BE2C (cell line): ENCODE data around the gene ARAP3.

Source experiments
- DNase-seq: peaks from one replicate; pipeline ENCODE4 v3.0.0-alpha.2; 2020
- H3K27me3 ChIP-seq: fragments of 250-450 bp; sonication (Bioruptor Pico); 2 replicates; pipeline ENCODE4 v1.5.1; 2020; ENCODE audit warnings: mild to moderate bottlenecking
- H3K36me3 ChIP-seq: fragments of 250-450 bp; sonication (Bioruptor Pico); 2 replicates; pipeline ENCODE4 v1.5.1; 2020; ENCODE audit warnings: mild to moderate bottlenecking
- H3K4me1 ChIP-seq: fragments of 250-450 bp; sonication (Bioruptor Pico); 2 replicates; pipeline ENCODE4 v1.5.1; 2020
- H3K4me3 ChIP-seq: 2 replicates; pipeline ENCODE4 v1.5.1; 2011; ENCODE audit warnings: low read depth, low read length
- H3K9me3 ChIP-seq: fragments of 250-450 bp; sonication (Bioruptor Pico); 2 replicates; pipeline ENCODE4 v1.5.1; 2020
- TF ChIP-seq, protein P1 (sequence below): IDR thresholded peaks from 2 replicates; pipeline ENCODE4 v1.5.1; 2012; ENCODE audit warnings: mild to moderate bottlenecking, low read depth, low read length

Gene ARAP3

DNA sequence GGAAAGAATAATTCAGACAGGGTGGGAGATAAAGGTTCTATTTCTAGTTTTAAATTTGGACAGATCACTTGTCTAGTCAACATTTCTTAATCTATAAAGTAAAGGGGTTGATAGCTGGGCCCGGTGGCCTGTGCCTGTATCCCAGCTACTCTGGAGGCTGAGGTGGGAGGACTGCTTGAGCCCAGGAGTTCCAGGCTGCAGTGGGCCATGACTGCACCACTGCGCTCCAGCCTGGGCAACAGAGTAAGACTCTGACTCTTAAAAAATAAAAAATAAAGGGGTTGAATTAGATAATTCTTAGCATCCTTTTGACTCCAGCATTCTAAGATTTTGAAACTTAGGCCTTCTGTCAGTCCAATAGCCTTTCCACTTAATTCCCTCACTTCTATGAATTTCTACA, 74.0 kb downstream of the ARAP3 start:
- H3K4me3 ChIP-seq = no peak overlapping the region
- no peaks in the 10 kb centered on the region for H3K9me3 ChIP-seq
- no peaks in the 10 kb centered on the region for H3K27me3 ChIP-seq
- DNase-seq = no peak
- peaks cover 5% of the 10 kb centered on the region for H3K36me3 ChIP-seq
- H3K4me1 ChIP-seq = peaks cover under 1% of the 10 kb centered on the region; the same call in 1 of the 2 replicates
- TF ChIP-seq, protein P1, sequence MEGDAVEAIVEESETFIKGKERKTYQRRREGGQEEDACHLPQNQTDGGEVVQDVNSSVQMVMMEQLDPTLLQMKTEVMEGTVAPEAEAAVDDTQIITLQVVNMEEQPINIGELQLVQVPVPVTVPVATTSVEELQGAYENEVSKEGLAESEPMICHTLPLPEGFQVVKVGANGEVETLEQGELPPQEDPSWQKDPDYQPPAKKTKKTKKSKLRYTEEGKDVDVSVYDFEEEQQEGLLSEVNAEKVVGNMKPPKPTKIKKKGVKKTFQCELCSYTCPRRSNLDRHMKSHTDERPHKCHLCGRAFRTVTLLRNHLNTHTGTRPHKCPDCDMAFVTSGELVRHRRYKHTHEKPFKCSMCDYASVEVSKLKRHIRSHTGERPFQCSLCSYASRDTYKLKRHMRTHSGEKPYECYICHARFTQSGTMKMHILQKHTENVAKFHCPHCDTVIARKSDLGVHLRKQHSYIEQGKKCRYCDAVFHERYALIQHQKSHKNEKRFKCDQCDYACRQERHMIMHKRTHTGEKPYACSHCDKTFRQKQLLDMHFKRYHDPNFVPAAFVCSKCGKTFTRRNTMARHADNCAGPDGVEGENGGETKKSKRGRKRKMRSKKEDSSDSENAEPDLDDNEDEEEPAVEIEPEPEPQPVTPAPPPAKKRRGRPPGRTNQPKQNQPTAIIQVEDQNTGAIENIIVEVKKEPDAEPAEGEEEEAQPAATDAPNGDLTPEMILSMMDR = no peak

DNA sequence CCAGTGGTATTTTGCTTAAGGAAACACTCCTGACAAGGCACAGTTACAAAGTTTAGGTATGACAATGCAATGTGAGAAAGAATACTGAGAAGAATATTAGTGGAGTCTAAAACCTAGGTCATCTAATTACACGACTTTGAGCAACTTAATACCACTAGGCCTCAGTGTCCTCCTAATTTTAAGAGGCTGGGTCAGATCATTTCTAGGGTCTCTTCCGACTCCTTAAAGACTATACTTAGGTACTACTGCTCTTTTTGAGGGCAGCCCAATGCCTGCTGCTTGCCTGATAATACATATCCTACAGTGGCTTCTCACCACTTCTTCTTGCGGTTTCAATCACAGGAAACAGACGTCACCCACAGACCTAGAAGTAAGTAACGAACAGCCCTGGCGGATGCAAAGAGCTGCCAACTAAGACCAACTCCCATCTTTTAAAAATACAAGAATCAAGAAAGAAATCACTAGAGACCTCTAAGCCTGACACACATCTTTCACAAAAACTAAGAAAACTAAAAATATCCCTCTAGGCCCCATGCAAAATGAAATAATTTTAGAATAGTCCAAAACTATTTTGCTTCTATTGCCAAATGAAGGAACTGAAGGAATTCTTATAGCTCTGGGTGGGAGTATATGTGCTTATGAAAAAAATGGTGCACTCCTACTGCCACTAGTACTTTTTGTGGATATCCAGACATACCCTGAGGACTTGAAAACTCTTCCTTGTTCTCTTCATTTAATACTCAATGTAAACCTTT, 76.3 kb downstream of the ARAP3 start:
- H3K9me3 ChIP-seq = no peaks in the 10 kb centered on the region
- H3K27me3 ChIP-seq = no peaks in the 10 kb centered on the region
- no peaks in the 10 kb centered on the region for H3K4me1 ChIP-seq
- TF ChIP-seq, protein P1 = no peak
- no peak for DNase-seq
- no peak overlapping the region for H3K4me3 ChIP-seq
- no peaks in the 10 kb centered on the region for H3K36me3 ChIP-seq

DNA sequence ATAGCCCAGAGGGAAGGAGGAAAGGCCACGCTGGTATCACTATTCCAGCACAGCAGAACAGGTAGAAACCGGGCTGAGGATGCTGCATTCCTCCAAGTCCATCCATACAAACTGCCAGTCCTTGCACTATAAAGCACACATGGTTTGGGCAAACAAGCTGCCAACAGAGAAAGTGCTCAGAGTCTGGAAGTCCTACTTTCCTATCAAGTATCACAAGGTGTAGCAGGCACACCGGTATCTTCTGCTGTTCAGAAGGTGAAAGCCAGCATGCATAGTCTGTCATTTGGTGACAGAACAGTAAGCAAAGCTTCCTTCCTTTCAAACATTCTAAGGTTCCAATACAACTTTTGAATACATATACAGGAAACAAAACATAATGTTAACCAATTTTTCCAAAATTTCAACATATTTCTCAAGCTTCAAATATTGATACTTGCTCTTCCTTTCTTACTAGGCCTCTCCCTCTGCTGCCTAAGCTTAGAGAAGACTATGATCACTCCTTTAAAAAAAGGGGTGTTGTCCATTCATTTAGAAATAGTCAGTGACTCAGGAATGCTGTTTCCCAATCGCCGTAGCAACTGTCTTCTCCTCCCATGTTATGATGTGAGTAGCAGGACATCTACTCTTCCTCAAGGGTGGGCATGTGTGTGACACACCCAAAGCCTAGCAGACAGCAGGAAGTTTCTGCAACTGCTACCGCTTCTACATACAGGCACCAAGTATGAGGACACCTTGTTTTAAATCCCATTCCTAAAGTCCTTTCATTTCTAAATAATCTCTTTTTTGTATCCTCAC, 77.9 kb downstream of the ARAP3 start:
- TF ChIP-seq, protein P1 = no peak
- no peaks in the 10 kb centered on the region for H3K27me3 ChIP-seq
- H3K36me3 ChIP-seq = no peaks in the 10 kb centered on the region
- H3K9me3 ChIP-seq = no peaks in the 10 kb centered on the region
- no peak for DNase-seq
- no peak overlapping the region for H3K4me3 ChIP-seq
- H3K4me1 ChIP-seq = peaks cover under 1% of the 10 kb centered on the region
